ENCODE results near the gene PALLD.

- no peak for TF ChIP-seq EZH2 (IDR thresholded peaks at IDR 0.05; ENCODE audit: insufficient read depth, poor library complexity, severe bottlenecking)
- no peak for TF ChIP-seq EZH2phosphoT487 (IDR thresholded peaks at IDR 0.05; ENCODE audit: insufficient read depth, low read depth)
These were observed 44.6 kb downstream of the PALLD start for GRCh38 chr4:168541266-168541953.

All from GM23248 (cell line).